HG03097 (cell line): ENCODE measurements around the gene DBN1.
A peak's percentile ranks its signal among the peaks of the same experiment; 100 is the strongest.

Experiments used
- ATAC-seq: cut with Tn5 transposase; IDR thresholded peaks from one replicate; pipeline ENCODE4 v1.9.1; 2021; ENCODE audit not compliant: unreplicated experiment, low FRiP score

The DBN1 gene

DNA sequence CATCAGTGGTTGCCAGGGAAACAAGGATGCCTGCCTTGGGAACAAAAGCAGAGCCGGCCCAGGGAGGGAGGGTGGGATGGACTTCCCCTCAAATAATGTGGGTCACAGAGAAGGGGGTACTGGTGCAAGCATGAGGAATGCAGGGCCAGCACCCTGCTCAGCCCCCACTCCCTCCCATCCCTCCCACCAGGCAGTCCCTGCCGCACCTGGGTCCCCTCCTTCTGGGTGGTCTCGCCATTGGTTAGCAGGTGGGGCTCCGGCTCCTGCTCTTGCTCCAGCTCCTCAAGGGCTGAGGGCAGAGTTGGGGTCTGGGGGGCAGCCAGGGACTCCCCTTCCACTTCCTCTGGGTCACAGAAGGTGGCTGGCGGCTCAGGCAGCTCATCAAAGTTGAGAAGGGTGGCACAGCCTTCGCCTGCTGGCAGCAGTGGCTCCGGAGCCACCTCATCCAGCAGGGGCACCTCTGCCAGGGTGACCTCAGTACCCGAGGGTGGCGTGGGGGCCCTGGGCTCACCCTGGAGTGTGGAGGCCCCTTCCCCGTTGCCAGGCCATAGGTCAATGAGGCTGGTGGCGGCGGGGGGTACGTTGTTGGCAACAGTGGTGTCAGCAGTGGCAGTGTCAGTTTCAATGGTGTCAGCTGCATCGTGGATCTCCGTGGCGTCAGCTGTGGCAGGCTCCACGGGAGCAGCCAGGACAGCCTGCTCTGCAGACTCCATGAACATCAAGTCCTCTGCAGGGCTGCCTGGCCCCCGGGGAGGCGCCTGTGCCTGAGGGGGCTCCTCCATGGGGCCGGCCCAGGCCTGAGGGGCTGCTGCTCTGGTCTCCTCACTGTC is 15.4 kb downstream of the DBN1 start:
- ATAC-seq: no peak

DNA sequence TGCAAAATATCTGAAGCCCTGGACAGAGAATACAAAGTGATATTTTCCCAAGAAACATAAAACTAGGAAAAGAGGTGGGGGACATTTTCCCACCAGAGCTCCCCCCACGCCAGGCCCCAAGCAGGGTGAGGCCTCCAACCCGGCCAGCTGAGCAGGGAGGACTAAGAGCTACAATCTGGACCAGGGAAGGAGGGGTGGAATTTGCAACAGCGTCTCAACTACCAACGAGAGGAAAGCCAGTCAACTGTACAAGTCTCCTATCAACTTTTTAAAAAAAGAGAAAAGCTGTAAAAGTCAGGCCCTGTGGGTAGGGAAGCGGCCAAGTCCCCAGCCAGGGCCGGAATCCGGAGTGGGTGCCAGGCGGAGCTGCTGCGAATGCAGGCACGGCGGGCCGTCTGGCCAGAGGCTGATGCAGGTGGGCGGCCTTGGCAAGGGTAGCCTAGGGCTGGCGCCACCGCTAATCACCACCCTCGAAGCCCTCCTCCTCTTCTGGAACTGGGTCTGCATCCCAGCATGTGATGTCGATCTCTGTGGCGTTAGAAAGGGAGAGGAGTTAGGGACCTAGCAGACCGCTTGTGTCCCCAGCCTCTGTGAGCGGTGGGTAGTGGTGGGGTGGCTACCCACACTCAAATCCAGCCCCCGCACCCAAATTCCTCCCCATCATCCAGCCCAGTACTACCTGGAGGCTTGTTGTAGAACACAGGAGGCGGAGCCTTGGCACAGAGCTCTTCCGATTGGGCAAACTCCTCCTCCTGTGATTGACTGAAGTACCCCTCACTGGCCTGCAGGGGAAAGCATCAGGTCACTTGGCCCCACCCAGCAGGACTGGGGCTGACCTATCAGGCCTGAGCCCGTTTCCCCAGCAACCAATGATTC is 16.2 kb downstream of the DBN1 start:
- ATAC-seq: peak; percentile 29

DNA sequence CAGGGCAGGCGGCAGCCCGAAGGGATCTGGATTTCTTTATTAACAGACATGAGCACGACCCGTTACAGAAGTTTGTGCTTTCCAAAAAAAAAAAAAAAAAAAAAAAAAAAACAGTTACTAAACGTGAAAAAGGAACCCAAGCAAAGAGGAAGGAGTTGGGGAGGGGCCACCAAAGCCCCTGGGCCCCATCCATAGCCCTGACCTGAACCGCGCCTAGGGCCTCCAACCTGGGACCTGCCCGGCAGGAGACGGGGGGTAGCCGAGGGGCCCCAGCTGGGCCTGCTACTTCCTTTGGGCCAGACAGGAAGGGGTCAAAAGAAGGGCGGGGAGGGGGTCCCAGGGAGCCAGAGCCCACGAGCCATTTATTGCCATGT is 16.9 kb downstream of the DBN1 start:
- no peak for ATAC-seq

DNA sequence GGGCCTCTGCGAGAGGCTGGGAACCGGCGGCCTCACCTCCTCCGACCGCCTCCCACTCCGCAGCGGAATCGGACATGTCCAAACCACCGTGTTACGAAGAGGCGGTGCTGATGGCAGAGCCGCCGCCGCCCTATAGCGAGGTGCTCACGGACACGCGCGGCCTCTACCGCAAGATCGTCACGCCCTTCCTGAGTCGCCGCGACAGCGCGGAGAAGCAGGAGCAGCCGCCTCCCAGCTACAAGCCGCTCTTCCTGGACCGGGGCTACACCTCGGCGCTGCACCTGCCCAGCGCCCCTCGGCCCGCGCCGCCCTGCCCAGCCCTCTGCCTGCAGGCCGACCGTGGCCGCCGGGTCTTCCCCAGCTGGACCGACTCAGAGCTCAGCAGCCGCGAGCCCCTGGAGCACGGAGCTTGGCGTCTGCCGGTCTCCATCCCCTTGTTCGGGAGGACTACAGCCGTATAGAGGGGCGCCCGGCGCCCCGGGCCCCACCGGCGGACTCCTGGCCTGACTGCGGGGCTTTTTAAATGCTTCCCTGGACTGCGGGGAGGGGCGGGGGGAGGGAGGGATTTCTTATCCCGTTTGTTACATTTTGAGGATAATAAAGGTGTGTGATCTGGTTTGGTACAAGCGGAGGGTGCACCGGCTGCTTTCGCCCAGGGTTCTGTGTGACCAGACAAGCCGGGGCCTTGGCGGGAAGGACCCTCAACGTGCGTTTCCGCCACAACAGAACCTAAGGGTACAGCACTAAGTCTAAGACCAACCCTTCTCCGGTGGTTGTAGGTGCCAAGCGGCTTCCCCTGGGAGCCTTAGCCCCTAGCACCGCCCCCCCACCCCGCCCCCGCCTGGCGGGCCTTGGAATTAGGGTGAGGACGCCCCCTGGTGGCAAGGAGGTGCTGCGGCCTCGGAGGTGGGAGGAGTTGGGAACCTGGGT is 17.5 kb downstream of the DBN1 start:
- no peak for ATAC-seq

DNA sequence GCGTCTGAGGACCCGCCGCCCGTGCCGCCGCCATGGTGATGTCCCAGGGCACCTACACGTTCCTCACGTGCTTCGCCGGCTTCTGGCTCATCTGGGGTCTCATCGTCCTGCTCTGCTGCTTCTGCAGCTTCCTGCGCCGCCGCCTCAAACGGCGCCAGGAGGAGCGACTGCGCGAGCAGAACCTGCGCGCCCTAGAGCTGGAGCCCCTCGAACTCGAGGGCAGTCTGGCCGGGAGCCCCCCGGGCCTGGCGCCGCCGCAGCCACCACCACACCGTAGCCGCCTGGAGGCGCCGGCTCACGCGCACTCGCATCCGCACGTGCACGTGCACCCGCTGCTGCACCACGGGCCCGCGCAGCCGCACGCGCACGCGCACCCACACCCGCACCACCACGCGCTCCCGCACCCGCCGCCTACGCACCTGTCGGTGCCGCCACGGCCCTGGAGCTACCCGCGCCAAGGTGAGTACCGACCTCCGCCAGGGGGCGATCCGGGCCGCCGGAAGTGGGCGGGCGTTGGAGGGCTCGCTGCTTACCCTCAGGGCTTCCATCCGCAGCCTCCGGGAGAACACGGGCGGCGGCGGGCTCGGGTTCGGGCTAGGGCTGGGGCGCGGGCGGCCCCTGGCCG is 18.3 kb downstream of the DBN1 start:
- peak; percentile 52 for ATAC-seq

DNA sequence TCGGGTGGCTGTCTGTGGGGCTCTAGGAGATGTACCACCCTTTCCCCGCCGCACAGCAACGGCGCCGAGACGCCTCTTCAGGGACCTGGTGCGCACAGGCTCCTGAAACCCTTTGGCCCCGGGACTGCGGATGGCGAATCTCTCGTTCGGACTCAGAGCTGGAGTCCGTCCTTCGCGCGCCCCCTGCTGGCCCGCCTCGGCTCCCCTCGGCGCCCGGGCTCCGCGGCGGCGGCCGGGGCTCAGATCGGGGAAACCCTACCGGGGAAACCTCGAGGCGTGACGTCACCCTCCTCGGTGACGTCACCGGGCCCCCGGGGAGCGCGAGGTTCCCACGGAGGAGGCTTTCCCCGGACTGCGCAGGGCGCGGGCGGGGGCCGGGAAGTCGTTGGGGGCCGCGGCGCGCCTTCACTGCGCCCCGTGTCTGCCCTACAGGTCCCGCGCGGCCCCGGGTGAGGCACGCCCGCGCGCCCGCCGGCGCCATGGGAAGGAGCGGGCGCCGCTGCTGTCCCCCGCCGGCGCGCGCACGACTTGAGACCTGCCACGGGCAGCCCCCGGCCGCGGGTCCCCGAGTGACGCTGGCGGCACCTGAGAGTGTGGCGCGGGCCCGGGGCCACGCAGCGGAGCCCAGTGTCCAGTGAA is 18.9 kb downstream of the DBN1 start:
- peak; percentile 43 for ATAC-seq

DNA sequence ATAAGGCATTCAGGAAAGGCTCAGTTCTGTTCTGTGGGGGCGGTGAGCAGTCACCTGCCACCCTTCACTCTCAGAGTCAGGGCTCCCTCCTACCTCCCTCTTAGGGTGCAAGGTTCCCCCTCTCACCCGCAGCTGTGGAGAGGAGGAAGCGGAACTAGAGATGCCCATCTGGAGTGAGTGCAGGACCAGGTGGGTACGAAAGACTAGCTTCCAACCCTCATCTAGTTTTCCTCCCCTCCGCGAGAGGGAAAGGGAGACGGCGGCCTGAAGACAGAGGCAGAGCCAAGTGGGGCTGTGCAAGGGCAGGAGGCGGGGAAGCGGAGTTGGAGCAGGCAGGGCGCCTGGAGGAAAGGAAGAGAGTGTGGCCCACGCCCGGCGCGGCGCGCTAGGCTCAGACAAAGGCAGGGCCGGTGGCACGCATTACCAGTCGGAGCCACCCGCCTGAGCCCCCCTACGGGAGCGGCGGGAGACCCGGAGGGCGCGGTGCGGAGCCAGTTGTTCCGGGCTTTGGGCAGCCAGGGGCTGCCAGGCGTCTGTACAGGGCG is 19.5 kb downstream of the DBN1 start:
- peak; percentile 1 for ATAC-seq

DNA sequence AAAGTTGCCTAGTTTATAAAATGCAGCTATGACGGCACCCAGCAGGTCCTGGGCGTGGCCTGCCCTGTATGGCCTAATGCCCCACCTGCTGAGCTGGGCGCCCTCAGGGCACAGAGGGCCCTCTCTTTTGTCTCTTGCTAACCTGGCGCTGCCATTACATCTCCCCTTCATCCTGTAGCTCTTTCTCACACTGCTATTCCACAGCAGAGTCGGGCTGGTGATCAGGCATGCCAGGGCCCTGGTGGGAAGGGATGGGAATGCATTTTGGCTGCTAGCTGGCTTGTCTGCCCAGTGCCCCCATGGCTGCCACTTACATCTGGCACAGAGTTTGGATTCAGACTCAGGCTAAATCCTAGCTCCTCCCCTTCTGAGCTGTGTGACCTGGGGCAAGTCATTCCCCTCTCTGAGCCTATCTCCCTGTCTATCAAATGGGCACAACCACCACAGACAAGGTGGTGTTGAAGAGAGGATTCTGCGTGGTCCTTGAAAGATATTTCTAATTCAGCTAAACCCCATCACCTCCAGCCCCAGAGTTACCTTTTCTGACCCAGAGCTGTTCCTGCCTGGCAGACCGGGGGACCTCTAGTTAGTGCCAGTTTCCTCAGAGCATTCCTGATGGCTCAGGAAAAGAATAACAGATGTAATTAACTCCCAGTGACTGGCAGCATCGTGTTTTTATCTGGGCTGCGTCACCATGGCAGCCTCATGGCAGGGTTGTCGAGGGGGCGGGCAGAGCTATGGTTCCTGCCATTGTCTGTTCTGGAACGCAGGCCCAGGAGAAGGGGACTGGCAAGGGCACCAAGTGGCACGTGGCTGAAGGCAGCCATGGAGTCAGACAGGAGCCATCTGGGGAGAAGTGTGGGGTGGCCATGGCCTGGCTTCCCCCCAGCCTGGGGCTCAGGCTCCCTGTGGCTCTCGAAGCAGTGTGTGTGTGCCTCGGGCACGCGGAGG is 20.5 kb downstream of the DBN1 start:
- ATAC-seq: no peak

DNA sequence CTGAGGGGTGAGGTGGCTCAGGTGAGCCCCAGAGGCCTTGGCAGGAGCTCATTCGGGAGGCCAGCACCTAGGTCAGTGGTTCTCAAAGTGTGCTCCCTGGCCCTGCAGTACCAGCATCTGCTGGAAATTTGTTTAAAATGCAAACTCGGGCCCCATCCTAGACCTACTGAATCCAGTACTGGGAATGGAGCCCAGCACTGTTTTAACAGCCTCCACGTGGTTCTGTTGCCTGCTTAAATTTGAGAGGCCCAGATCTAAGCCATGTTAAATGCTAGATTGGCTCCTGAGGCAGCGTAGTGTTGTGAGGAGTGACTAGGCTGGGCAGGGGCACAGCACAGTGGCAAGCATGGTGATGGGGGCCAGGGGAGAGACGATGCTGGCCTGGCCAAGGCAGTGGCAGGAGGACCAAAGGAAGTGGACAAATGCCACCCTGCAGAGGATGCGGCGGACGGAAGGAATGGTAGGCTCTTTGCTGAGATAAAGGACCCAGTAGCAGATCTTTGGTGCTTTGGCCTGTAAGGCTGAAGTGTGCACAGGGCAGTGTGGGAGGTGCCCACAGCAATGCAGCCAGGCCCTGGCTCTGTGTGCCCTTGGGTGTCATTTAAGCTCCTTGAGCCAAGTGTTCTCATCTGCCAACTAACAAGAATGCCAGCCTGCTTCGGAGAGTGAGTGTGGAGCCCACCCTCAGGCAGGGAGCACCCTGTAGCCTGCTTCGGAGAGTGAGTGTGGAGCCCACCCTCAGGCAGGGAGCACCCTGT is 22.6 kb downstream of the DBN1 start:
- ATAC-seq: no peak

DNA sequence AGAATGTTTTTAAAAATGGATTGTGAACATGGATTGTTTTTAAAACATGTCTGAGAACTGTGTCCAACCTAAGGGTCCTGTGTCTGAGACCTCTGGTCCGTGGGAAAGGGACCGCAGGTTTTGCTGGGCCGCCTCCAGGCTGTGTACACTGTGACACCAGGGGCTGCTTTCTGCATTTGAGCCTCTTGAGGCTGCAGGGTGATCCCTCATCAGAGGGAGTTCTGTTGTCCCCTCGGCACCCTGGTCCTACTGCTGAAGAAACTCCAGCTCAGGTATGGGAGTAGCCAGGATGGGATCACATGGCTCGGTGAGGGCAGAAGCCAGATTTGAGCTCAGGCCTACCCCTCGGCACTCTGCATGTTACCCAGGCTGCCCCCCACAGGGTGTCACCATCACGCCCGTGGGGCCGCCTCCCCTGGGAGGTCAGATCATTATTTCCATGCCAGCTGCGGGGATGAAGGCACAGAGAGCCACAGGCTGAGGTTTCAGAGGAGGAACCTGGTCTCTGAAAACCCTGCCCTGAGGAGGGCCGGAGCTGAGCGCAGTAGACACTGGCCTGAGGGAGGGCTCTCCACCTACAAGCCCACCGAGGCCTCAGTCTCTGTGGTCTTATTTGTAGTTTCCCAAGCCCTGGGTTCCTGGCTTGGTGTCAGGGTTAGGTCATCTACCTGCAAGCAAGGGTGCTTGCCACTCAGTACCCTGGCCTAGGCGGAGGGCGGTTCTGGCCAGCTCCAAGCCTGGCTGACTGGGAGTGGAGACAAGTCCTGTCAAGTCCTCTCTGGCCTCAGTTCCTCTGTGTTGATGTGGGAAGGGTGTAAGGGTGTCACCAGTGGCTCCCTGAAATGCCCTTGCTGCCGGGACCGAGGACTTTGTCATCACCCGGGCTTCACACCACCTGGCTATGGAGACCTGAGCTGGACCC is 24.0 kb downstream of the DBN1 start:
- no peak for ATAC-seq

DNA sequence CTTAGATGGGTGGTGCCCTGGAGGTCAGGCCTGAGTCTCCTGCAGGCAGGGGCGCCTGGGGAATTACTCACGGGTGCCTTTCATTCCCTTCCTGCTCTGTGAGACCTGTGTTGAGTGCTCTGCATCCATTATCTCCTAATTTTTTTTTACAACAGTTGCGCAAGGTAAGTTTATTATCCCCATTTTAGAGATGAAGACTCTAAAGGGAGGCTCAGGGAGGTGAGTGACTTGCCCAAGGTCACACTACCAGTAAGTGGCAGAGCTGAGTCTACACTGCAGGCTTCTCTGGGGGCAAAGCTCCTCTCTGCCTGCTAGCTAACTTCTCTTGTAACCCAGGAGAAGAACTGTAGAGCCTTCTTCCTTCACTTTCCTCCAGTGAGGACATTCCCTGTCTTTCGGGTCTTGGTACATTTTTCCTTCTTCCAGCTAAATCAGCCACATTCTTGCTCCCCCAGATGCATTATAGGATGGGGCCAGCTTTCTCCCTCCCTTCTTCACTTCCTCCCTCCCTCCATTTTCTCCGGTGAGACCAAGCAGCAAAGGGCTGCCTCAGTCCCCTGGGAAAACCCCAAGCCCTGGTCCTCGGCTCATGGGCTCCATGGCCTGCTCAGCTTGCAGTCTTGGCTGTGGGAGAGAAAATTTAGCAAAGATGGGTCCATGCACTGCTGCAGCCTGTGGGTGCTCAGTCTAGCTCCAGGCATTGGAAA is 25.0 kb downstream of the DBN1 start:
- ATAC-seq: no peak

DNA sequence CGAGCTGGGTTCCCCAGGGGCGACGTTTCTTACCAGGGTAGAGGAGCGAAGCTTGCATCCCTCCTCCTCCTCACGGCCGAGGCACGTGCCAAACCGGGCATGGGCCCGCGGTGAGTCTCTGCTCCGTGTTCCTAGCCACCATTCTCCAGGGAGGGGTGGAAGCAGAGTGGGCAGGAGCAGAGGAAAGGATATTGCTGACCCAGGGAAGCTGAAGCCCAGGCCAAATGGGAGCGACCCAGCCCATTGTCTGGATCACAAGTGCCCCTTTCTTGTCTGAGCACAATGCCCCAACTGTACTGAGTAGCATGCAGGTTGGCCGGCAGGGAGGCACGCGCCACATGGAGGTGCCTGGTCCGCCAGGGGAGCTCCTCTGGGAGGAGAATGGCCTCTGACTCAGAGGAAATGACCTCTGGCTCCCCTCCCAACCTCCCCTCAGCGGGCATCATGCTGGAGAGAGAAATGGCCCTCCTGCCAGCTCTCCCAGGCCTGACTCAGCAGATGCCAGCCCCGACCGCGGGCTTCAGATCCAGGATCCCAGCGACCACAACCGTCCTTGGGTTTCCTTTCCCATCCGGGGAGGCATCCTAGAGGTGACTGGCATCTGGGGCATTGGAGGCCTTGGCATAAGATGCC is 25.7 kb downstream of the DBN1 start:
- ATAC-seq: no peak

DNA sequence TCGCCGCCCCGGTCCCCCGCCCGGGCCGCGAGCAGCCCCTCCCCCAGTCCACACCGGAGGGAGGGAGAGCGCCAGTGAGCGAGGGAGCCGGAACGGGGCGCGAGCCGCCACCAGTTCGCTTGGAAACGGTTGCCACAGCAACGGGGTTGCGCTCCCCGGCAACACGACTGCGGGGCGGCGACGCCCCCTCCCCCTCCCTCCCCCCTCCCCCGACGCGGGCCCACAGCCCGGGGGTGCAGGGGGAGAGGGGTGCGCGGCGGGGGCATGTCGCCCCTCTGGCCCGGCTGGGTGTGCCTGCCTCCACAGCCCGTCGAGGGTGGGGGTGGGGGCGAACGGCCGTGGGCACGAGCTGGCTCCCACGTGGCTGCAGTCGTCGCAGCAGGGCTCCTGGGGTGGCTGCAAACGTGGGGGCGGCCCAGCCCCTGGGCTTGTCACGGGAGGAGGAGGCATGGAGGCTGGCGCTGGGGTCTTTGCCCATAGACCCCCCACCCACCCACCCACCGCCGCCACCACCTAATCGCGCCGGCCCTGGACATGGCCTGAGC is 26.3 kb downstream of the DBN1 start:
- ATAC-seq: peak; percentile 23

DNA sequence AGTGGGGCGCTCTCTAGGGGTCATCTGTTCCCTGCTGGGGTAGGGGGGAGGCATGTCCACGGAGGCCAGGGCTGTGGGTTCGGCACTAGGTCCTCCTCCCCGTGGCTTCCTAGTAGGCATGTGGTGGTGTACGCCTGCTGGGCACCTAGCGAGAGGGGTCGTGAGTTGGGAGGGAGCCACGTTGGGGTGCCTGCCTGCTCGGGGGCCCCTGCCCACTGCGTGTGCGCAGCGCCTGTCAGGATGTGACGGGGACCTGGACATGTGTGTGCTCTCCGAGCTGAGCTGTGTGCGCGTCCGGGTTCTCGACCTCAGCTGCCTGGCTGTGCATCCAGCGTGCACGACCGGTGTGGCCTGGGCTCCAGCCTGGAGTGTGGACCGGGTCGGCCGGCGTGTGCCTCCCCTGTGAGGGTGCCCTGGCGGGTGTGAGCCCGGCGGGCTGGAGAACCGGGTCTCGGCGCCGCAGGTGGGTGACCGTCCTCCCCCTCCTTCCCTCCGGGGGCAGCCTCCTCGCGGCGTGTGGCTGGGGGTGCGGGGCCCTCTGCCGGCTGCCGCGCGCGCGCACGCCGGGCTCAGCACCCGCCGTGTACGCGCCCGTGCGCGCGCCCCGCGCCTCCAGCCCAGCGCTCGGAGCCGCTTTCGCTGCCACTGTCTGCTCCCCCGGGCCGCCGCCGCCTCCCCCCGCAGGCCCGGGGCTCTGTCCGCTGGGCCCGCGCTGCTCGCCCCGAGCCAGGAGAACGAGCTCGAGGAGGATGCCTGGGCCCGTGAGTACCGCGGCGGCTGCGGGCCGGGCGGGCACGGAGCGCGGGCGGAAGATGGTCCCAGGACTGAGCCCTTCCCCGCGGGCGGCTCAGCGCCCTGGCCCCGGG is 27.0 kb downstream of the DBN1 start, which contains the start of gene PRR7:
TSS of gene PRR7 (plus strand) at position 615 of the 866 bp plus-strand sequence. CDS start 8,254 bp downstream, outside the sequence.
- peak; percentile 40 for ATAC-seq
